ENCODE measurements around the gene BTBD9.
"Not testable (repeated sequence)": the region's sequence is repeated elsewhere in the genome, so short reads cannot be mapped to it uniquely, and the experiment has no call there.

BTBD9 gene

GRCh38 chr6:38650207-38650752, 10.6 kb upstream of the BTBD9 start:
- DNase-seq (ENCODE audit: extremely low read depth in 1 of 2, low read depth in 1 of 2), result no peak

- no peak for DNase-seq (ENCODE audit: extremely low read depth in 1 of 2, low read depth in 1 of 2)
These were observed 10.0 kb upstream of the BTBD9 start for GRCh38 chr6:38649744-38650143.

- no peak for DNase-seq (ENCODE audit: extremely low read depth in 1 of 2, low read depth in 1 of 2)
These were observed 8.9 kb upstream of the BTBD9 start for GRCh38 chr6:38648629-38649028.

- no peak for DNase-seq (ENCODE audit: extremely low read depth in 1 of 2, low read depth in 1 of 2)
These were observed 6.6 kb upstream of the BTBD9 start for GRCh38 chr6:38646166-38646878.

- DNase-seq (ENCODE audit: extremely low read depth in 1 of 2, low read depth in 1 of 2), result no peak
These were observed 5.2 kb upstream of the BTBD9 start for GRCh38 chr6:38644951-38645350.

GRCh38 chr6:38640216-38640909, 634 bp upstream of the BTBD9 start:
- no peak for DNase-seq (ENCODE audit: extremely low read depth in 1 of 2, low read depth in 1 of 2)

- DNase-seq (ENCODE audit: extremely low read depth in 1 of 2, low read depth in 1 of 2), result peak; percentile 46 to 51
These were observed 710 bp downstream of the BTBD9 start for GRCh38 chr6:38638941-38639497.

- DNase-seq (ENCODE audit: extremely low read depth in 1 of 2, low read depth in 1 of 2), result no peak
These were observed 2.0 kb downstream of the BTBD9 start for GRCh38 chr6:38637756-38638155.

- DNase-seq (ENCODE audit: extremely low read depth in 1 of 2, low read depth in 1 of 2), result no peak
These were observed 3.7 kb downstream of the BTBD9 start for GRCh38 chr6:38636027-38636426.

- DNase-seq (ENCODE audit: extremely low read depth in 1 of 2, low read depth in 1 of 2), result no peak
These were observed 5.2 kb downstream of the BTBD9 start for GRCh38 chr6:38634518-38634917.

- no peak for DNase-seq (ENCODE audit: extremely low read depth in 1 of 2, low read depth in 1 of 2)
These were observed 7.2 kb downstream of the BTBD9 start for GRCh38 chr6:38632490-38632889.

- DNase-seq (ENCODE audit: extremely low read depth in 1 of 2, low read depth in 1 of 2), result no peak
These were observed 8.4 kb downstream of the BTBD9 start for GRCh38 chr6:38631186-38631783.

GRCh38 chr6:38625217-38625616, 14.5 kb downstream of the BTBD9 start:
- no peak for DNase-seq (ENCODE audit: extremely low read depth in 1 of 2, low read depth in 1 of 2)

GRCh38 chr6:38619342-38619741, 20.4 kb downstream of the BTBD9 start:
- not testable (repeated sequence) for DNase-seq (ENCODE audit: extremely low read depth in 1 of 2, low read depth in 1 of 2)

GRCh38 chr6:38618301-38618700, 21.4 kb downstream of the BTBD9 start:
- DNase-seq (ENCODE audit: extremely low read depth in 1 of 2, low read depth in 1 of 2), result not testable (repeated sequence)

GRCh38 chr6:38617856-38618255, 21.9 kb downstream of the BTBD9 start:
- no peak for DNase-seq (ENCODE audit: extremely low read depth in 1 of 2, low read depth in 1 of 2)

- no peak for DNase-seq (ENCODE audit: extremely low read depth in 1 of 2, low read depth in 1 of 2)
These were observed 27.4 kb downstream of the BTBD9 start for GRCh38 chr6:38612143-38612965.

- no peak for DNase-seq (ENCODE audit: extremely low read depth in 1 of 2, low read depth in 1 of 2)
These were observed 29.6 kb downstream of the BTBD9 start for GRCh38 chr6:38610050-38610625.

GRCh38 chr6:38604700-38605099, 35.0 kb downstream of the BTBD9 start:
- no peak for DNase-seq (ENCODE audit: extremely low read depth in 1 of 2, low read depth in 1 of 2)

- DNase-seq (ENCODE audit: extremely low read depth in 1 of 2, low read depth in 1 of 2), result no peak
These were observed 35.8 kb downstream of the BTBD9 start for GRCh38 chr6:38603966-38604365.

Measured in activated CD8-positive, alpha-beta memory T cell treated with anti-CD3 and anti-CD28 coated beads for 1 hour (primary cell).